Kidney glomerular epithelial cell (primary cell): ENCODE results near the gene JAK3.

ENCODE experiments used
- DNase-seq: peaks from one replicate; lab custom pipeline; 2025; lab: John Stamatoyannopoulos, UW

Gene JAK3

GRCh38 chr19:17840019-17840418 is 7.8 kb downstream of the JAK3 start:
- DNase-seq: no peak

GRCh38 chr19:17837972-17838371 is 9.8 kb downstream of the JAK3 start:
- DNase-seq: no peak

- DNase-seq: no peak
Measured at GRCh38 chr19:17836530-17836929, 11.3 kb downstream of the JAK3 start.

GRCh38 chr19:17835182-17836006 is 12.4 kb downstream of the JAK3 start:
- no peak for DNase-seq

- DNase-seq: no peak
Measured at GRCh38 chr19:17834350-17835181, 13.2 kb downstream of the JAK3 start.

GRCh38 chr19:17832443-17833208 is 15.2 kb downstream of the JAK3 start:
- DNase-seq: no peak

- no peak for DNase-seq
Measured at GRCh38 chr19:17831419-17831888, 16.3 kb downstream of the JAK3 start.

- peak; percentile 39 for DNase-seq
Measured at GRCh38 chr19:17830567-17831418, 17.0 kb downstream of the JAK3 start.

GRCh38 chr19:17829855-17830566 is 17.8 kb downstream of the JAK3 start:
- DNase-seq: no peak

- no peak for DNase-seq
Measured at GRCh38 chr19:17826508-17827056, 21.2 kb downstream of the JAK3 start.

GRCh38 chr19:17824339-17824738 is 23.4 kb downstream of the JAK3 start:
- DNase-seq: no peak

- DNase-seq: no peak
Measured at GRCh38 chr19:17821190-17821589, 26.6 kb downstream of the JAK3 start, which contains the start of gene INSL3. Gene INSL3, minus strand, starts transcription at chr19:17821519. Its CDS starts 13 bp downstream, at chr19:17821506.

GRCh38 chr19:17817668-17818363 is 30.0 kb downstream of the JAK3 start:
- DNase-seq: no peak

GRCh38 chr19:17812099-17812498 is 35.7 kb downstream of the JAK3 start:
- no peak for DNase-seq

GRCh38 chr19:17811681-17812080 is 36.1 kb downstream of the JAK3 start:
- no peak for DNase-seq

- DNase-seq: no peak
Measured at GRCh38 chr19:17811103-17811502, 36.7 kb downstream of the JAK3 start.

GRCh38 chr19:17807731-17808316 is 40.0 kb downstream of the JAK3 start:
- no peak for DNase-seq

GRCh38 chr19:17806945-17807344 is 40.8 kb downstream of the JAK3 start:
- no peak for DNase-seq

GRCh38 chr19:17805427-17805826 is 42.4 kb downstream of the JAK3 start:
- no peak for DNase-seq
